ENCODE data around the gene CADPS2. TPM values are rescaled to one million over a fixed set of nuclear protein-coding genes. Genes with fewer than 3 reads are reported as not detected.
"Not testable (repeated sequence)": the region's sequence is repeated elsewhere in the genome, so short reads cannot be mapped to it uniquely, and the experiment has no call there.

CADPS2 gene
- total RNA-seq, 1 experiment from 2014 or later = 1.6 TPM

GRCh38 chr7:122298618-122299017 is 587.6 kb downstream of the CADPS2 start:
- DNase-seq (ENCODE audit: low spot score) = no peak

- DNase-seq (ENCODE audit: low spot score) = no peak
Observed at GRCh38 chr7:122298131-122298530, 588.1 kb downstream of the CADPS2 start.

GRCh38 chr7:122291189-122291588 is 595.1 kb downstream of the CADPS2 start:
- no peak for DNase-seq (ENCODE audit: low spot score)

GRCh38 chr7:122290476-122290875 is 595.8 kb downstream of the CADPS2 start:
- DNase-seq (ENCODE audit: low spot score) = no peak

GRCh38 chr7:122289426-122289825 is 596.8 kb downstream of the CADPS2 start:
- DNase-seq (ENCODE audit: low spot score) = no peak

- not testable (repeated sequence) for DNase-seq (ENCODE audit: low spot score)
Observed at GRCh38 chr7:122284608-122285007, 601.7 kb downstream of the CADPS2 start.

- DNase-seq (ENCODE audit: low spot score) = no peak
Observed at GRCh38 chr7:122273117-122273516, 613.1 kb downstream of the CADPS2 start.

- DNase-seq (ENCODE audit: low spot score) = no peak
Observed at GRCh38 chr7:122269241-122269640, 617.0 kb downstream of the CADPS2 start.

Small RNAs within 50 kb of the gene (small RNA-seq; reads per million reads assigned to genes)
- gene AC006463.1 = not detected

Other genes with a start within 250 kb of the CADPS2 start
- not detected in 2 replicates for gene RNF133, start 187.3 kb downstream of the CADPS2 start, total RNA-seq (2014; rRNA removed; shearing (Covaris generic))
- 0.10 TPM in 1 of 2 replicates, not detected in the other for gene RNF148, start 183.5 kb downstream of the CADPS2 start, total RNA-seq (2014; rRNA removed; shearing (Covaris generic))
- gene TAS2R16, start 109.2 kb upstream of the CADPS2 start, total RNA-seq (2014; rRNA removed; shearing (Covaris generic)) = not detected in 2 replicates